Measurements from ENCODE around the gene GPX5.

GPX5 gene

DNA sequence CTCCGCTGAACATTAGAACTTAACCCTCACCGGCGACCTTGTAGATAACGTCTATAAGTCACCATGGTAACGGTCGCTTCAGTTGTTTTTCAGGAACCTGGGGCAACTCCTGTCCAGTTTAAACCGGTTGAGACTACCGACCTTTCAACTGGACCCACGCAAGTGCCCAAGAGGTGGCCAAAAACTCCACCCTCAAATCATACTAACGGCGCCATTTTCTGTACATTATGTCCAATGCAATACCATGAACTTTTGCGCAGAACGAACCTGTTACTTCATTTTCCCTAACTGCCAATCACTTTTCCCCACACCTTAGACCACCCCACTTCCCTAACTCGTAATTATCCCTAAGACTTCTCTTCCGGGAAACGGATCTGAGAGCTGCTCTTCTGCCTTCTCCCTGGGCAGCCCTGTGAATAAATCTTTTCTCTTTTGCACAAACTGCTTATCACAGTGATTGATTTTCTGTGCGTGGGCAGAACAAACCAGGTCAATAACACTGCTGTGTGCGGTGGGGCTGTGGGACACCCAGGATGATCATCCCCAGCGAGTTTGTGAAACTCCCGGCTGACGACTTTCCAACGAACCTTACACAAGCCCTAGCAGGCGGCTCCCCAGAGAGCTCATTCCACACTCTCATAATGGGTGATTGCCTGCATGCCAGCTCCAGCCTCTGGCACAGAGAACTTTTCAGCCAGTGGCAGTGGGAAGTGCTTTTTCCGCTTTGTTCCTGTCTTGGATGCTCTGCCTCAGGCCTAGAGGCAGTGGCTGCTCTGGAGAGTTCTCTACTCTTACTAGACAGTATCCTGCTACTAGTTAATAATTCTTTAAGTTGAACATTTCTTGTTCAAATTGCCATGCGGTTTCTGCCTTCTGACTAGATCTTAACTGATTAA lies 28.6 kb downstream of the GPX5 start:
- DNase-seq (ENCODE audit: low read depth in 1 of 2, low spot score in 1 of 2), result no peak

DNA sequence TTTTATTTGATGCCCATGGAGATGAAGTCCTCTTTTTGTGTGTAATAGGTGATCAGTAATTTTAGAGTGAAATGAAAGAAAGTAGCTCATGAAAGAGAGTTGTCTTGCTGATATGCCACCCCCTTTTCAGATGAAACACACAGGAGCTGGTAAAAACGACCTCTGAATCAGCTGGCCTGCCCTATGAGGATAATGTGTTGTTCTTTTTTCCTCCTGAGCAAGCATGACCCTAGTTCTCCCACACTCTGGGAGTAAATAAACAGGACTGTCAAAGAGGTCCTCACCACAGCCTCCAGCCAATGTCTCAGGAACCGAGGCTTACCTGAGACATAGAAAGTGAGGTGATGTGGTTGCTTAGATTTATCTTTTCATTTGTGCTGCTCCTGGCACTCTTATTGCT lies 29.5 kb downstream of the GPX5 start:
- no peak for DNase-seq (ENCODE audit: low read depth in 1 of 2, low spot score in 1 of 2)

DNA sequence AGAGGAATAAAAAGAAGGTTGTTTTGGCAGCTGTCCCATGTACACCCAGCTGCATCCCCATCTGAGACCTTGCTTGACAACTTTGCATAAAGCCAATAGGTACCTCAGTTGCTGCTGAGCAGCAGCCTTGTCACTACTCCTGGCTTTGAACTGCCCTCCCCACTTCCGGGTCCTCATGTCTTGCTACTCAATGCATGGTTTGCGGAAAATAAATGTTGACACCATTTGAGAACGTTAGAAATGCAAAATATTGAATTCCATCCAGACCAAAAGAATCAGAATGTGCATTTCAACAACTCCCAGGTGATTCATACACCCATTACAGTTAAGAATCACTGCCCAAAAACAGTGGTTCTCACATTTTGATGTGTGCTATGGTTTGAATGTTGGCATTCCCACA lies 32.9 kb downstream of the GPX5 start:
- no peak for DNase-seq (ENCODE audit: low read depth in 1 of 2, low spot score in 1 of 2)

DNA sequence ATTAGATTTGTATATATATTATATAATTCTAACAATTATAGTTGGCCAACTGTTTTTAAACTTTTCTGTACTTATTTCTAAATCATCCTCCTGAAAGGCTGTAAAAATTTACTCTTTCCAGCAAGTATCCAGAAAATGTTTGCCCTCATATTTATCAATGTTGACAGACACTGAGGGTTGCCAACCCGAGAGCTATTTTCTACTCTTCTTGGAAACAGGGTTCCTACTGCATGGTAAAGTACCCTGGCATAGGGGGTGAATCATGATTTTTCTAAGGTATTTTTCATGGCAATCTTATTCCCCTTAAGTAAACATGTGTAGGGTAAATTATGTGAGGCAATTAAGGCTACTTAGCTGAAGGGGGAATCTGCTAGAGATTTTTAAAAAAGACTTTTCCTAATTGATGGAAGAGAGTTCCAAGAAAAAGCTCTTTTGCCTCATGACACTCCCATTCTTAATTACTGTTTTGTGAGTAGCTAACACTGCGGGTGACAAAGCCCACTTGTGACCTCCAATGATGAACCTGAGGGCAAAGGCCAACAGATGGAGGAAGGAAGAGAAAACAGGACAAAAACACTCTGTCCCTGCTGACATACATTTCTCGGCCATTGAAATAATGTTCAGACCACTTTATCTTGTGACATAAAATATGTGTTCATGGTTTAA lies 37.9 kb downstream of the GPX5 start:
- DNase-seq (ENCODE audit: low read depth in 1 of 2, low spot score in 1 of 2), result no peak

DNA sequence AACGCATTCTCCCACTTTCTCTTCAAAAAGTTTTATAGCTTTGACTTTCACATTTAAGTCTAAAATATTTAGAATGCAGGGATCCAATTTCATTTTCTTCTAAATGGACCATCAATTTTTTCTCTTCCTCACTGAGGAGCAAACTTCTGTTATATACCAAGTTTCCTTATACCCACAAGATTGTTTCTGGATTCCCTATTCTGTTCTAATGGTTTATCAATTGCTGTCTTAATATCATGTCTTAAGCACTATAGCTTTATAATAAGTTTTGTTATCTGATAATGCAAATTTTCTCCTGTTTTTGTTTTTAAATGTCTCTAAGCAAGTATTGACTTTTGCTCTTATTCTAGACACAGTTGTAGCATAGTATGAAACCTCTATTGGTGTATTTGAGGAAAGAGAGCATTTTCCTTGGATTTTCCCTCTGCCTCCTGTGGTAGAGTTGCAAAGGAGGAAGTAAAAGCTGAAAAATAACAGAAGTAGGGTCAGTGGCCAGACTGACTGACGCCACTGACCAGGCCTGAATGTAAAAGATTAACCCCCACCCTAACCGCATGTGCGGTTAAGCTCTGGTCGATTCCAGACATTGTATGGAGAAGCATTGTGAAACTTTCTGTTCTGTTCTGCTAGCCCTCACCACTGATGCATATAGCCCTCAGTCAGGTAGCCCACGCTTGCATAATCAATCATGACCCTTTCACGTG lies 40.3 kb downstream of the GPX5 start:
- no peak for DNase-seq (ENCODE audit: low read depth in 1 of 2, low spot score in 1 of 2)

DNA sequence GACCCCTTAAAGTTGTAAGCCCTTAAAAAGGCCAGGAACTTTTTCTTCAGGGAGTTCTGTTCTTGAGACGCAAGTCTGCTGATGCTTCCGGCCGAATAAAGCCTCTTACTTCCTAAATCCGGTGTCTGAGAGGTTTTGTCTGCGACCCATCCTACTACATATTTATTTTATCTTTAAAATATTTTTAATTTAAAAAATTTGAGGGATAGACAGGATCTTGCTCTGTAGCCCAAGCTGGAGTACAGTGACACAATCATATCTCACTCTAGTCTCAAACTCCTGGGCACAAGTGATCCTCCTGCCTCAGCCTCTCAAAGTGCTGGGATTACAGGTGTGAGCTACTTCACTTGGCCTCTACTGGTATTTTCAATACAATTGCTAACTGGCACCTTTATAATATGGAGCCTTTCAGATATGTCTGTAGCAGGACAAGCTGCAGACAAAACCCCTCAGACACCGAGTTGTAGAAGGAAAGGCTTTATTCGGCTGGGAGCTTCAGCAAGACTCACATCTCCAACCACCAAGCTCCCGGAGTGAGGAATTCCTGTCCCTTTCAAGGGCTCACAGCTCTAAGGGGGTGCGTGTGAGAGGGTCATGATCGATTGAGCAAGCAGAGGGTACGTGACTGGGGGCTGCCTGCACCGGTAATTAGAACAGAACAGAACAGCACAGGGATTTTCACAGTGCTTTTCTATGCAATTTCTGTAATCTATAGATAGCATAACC lies 41.0 kb downstream of the GPX5 start:
- DNase-seq (ENCODE audit: low read depth in 1 of 2, low spot score in 1 of 2), result no peak

DNA sequence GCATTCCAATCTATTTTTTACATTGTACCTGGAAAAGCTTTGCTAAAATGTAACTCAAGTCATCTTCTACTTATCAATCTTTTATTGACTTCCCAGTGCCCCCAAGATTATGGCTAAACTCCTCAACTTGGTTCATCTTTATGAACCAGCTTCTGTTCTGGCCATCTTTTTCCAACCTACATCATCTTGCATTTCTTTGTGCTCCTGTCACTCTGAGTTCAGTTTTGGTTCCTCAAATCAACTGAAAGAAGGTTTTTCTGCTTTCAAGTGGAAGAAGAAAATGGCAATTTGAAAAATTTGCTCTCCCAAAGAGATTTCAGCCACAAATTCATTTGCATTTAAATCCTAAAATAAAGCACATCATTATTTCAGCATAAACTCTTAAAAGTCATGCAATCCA lies 41.8 kb downstream of the GPX5 start:
- DNase-seq (ENCODE audit: low read depth in 1 of 2, low spot score in 1 of 2), result no peak

DNA sequence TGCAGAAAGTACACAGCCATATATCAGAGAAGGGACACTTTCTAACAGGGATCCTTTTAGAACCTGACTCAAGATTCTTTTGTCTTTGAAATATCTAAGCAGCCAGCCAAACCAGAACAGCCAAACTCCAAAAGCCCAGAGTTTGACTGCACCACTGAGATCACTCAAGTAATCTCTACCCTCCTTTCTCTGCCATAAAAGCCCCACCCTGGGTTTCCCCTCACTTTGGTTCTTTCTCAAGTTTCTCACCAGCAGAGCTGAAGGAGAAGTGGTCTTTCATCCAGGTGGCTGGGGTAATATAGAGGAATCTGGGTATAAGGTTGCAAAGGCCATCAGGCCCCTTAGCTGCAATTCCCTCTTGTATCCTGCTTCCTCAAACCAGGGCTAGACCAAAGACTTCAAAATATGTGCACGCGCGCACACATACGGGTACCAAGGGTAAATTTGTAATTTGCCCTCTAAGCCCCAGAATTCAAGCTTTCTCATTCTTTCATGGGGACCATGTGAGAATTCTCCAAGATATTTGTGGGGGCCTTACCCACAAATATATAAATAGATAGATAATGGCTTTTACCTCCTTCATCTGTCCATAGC lies 42.9 kb downstream of the GPX5 start:
- DNase-seq (ENCODE audit: low read depth in 1 of 2, low spot score in 1 of 2), result no peak

DNA sequence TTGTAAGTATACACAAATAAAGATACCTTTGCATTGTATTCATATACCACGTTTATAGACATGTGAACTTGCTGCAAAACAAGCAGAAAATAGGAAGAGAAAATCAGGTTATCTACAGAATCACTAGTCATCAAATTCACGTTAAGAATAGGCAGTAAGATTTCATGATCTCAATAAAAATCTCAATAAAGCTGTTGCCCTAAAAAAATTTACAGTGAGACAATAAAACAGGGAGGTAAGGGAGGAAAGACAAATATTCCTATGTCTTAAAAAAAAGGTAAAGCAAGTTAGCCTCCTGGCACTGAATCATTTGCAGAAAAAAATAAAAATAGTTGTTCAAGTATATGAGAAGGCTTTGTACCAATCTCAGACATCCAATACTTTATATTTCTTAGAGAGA lies 44.1 kb downstream of the GPX5 start:
- no peak for DNase-seq (ENCODE audit: low read depth in 1 of 2, low spot score in 1 of 2)

DNA sequence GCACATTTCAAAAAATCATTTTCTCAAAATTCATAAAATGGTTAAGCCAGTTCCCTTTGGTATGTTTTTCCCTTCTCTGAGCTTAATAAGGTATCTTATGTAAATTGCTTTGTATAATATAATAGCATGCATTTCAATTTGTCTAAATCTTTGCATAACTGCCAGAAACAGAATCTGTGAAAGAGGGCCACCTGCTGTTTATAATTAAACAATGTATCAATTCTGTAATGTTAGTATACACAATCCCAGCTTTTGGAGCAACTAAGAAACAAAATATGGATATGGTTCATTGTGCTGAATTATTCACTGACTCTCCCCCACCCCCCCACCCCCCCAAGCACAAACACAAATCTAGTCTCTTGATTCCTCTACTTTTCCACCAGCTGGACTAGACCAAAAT lies 54.8 kb downstream of the GPX5 start:
- DNase-seq (ENCODE audit: low read depth in 1 of 2, low spot score in 1 of 2), result no peak

DNA sequence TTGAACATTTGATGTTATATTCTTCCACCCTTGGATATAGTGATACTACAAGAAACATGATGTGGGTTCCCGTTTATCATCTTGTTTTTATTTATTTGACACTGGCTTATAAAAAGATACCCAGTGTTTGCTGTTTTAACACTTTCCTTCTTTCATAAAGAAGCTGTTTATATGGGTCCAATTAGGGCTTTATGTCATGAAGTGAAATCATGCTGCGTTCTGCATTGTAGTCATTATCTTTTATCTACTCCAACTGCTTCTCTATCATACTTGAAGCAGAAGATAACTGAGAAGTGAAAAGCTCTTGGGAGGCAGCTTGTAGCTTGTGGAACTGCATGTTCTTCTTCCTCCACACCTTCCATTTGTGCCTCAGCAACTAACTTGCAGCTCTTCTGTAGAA lies 57.8 kb downstream of the GPX5 start:
- no peak for DNase-seq (ENCODE audit: low read depth in 1 of 2, low spot score in 1 of 2)

All from activated CD4-positive, alpha-beta T cell treated with anti-CD3 and anti-CD28 coated beads, Interleukin-2, amount 50 U/mL, for 24 hours (primary cell).